Muscle layer of duodenum (tissue), 2 donors: ENCODE data around the gene DEGS2.

Experiments used
- H3K27ac ChIP-seq: one replicate; pipeline ENCODE4 v1.7.0; 2013; ENCODE audit warnings: mild to moderate bottlenecking, low read length
- H3K27me3 ChIP-seq: one replicate; pipeline ENCODE4 v1.7.0; 2013; ENCODE audit warnings: low read depth, mild to moderate bottlenecking, control low read depth, low read length
- H3K36me3 ChIP-seq, 2 donors: one replicate each; pipeline ENCODE4 v1.7.0; 2013; ENCODE audit warnings: low read length in 2 of 2, control low read depth in 1 of 2, mild to moderate bottlenecking in 1 of 2; ENCODE audit not compliant: insufficient read depth in 2 of 2, control insufficient read depth in 1 of 2
- H3K4me1 ChIP-seq, 2 donors: one replicate each; pipeline ENCODE4 v1.7.0; 2013; ENCODE audit warnings: low read length in 2 of 2, mild to moderate bottlenecking in 2 of 2, control low read depth in 1 of 2, moderate library complexity in 1 of 2; ENCODE audit not compliant: insufficient read depth in 2 of 2, control insufficient read depth in 1 of 2
- H3K4me3 ChIP-seq, 2 donors: one replicate each; pipeline ENCODE4 v1.7.0; 2013; ENCODE audit warnings: low read length in 2 of 2, low read depth in 1 of 2, mild to moderate bottlenecking in 1 of 2
- H3K9me3 ChIP-seq, 2 donors: one replicate each; pipeline ENCODE4 v1.7.0; 2013; ENCODE audit warnings: low read length in 2 of 2, control low read depth in 1 of 2, mild to moderate bottlenecking in 1 of 2; ENCODE audit not compliant: control insufficient read depth in 1 of 2
- donor health status: healthy.

The DEGS2 gene

GRCh38 chr14:100117633-100118395 is 41.6 kb downstream of the DEGS2 start:
- no peaks in the 10 kb centered on the region for H3K9me3 ChIP-seq
- H3K4me3 ChIP-seq: no peak overlapping the region
- no peak overlapping the region for H3K27ac ChIP-seq
- H3K4me1 ChIP-seq: no peaks in the 10 kb centered on the region
- H3K27me3 ChIP-seq: no peaks in the 10 kb centered on the region
- H3K36me3 ChIP-seq: peaks cover 3 to 5% of the 10 kb centered on the region in 2 donors

- Histone ChIP-seq H3K36me3 (peaks cover 3 to 5% of the 10 kb centered on the region in 2 donors), H3K27me3 (no peaks in the 10 kb centered on the region), H3K27ac (no peak overlapping the region), H3K4me1 (no peaks in the 10 kb centered on the region), H3K4me3 (no peak overlapping the region), H3K9me3 (no peaks in the 10 kb centered on the region)
Observed at GRCh38 chr14:100117026-100117425, 42.4 kb downstream of the DEGS2 start.

GRCh38 chr14:100116134-100116533 is 43.3 kb downstream of the DEGS2 start:
- H3K27me3 ChIP-seq: no peaks in the 10 kb centered on the region
- no peaks in the 10 kb centered on the region for H3K9me3 ChIP-seq
- peaks cover 3 to 5% of the 10 kb centered on the region in 2 donors for H3K36me3 ChIP-seq
- no peak overlapping the region for H3K27ac ChIP-seq
- no peak overlapping the region for H3K4me3 ChIP-seq
- H3K4me1 ChIP-seq: no peaks in the 10 kb centered on the region

GRCh38 chr14:100115726-100116125 is 43.7 kb downstream of the DEGS2 start:
- Histone ChIP-seq H3K4me3 (no peak overlapping the region), H3K9me3 (no peaks in the 10 kb centered on the region), H3K4me1 (no peaks in the 10 kb centered on the region), H3K36me3 (peaks cover 3 to 5% of the 10 kb centered on the region in 2 donors), H3K27me3 (no peaks in the 10 kb centered on the region), H3K27ac (no peak overlapping the region)

- H3K27ac ChIP-seq: no peak overlapping the region
- H3K4me1 ChIP-seq: no peaks in the 10 kb centered on the region
- no peak overlapping the region for H3K4me3 ChIP-seq
- no peaks in the 10 kb centered on the region for H3K27me3 ChIP-seq
- peaks cover 3 to 7% of the 10 kb centered on the region in 2 donors for H3K36me3 ChIP-seq
- no peaks in the 10 kb centered on the region for H3K9me3 ChIP-seq
Observed at GRCh38 chr14:100115236-100115635, 44.2 kb downstream of the DEGS2 start.

GRCh38 chr14:100114109-100114765 is 45.2 kb downstream of the DEGS2 start:
- Histone ChIP-seq H3K36me3 (peaks cover 3 to 9% of the 10 kb centered on the region in 2 donors), H3K4me1 (no peaks in the 10 kb centered on the region)

GRCh38 chr14:100111931-100112704 is 47.3 kb downstream of the DEGS2 start:
- H3K9me3 ChIP-seq: no peaks in the 10 kb centered on the region
- peaks cover 3 to 4% of the 10 kb centered on the region in 2 donors for H3K36me3 ChIP-seq
- H3K27me3 ChIP-seq: no peaks in the 10 kb centered on the region
- H3K27ac ChIP-seq: no peak overlapping the region
- peaks cover 0 to 9% of the 10 kb centered on the region in 2 donors for H3K4me1 ChIP-seq
- H3K4me3 ChIP-seq: no peak overlapping the region

More at GRCh38 chr14:100114109-100114765, 45.2 kb downstream of the DEGS2 start:
- Histone ChIP-seq H3K9me3 (no peaks in the 10 kb centered on the region), H3K27ac (no peak overlapping the region), H3K4me3 (no peak overlapping the region), H3K27me3 (no peaks in the 10 kb centered on the region)

- H3K9me3 ChIP-seq: no peaks in the 10 kb centered on the region
- peaks cover 4 to 6% of the 10 kb centered on the region in 2 donors for H3K36me3 ChIP-seq
- no peak overlapping the region for H3K27ac ChIP-seq
- H3K4me3 ChIP-seq: no peak overlapping the region
- peaks cover 0 to 18% of the 10 kb centered on the region in 2 donors for H3K4me1 ChIP-seq
- no peaks in the 10 kb centered on the region for H3K27me3 ChIP-seq
Observed at GRCh38 chr14:100110816-100111215, 48.6 kb downstream of the DEGS2 start.

GRCh38 chr14:100109594-100109955 is 49.9 kb downstream of the DEGS2 start:
- Histone ChIP-seq H3K9me3 (no peaks in the 10 kb centered on the region), H3K36me3 (peaks cover 3 to 4% of the 10 kb centered on the region in 2 donors), H3K27me3 (no peaks in the 10 kb centered on the region), H3K4me3 (no peak overlapping the region), H3K4me1 (peaks cover under 1 to 31% of the 10 kb centered on the region in 2 donors), H3K27ac (no peak overlapping the region)

GRCh38 chr14:100108840-100109593 is 50.4 kb downstream of the DEGS2 start:
- Histone ChIP-seq H3K27me3 (no peaks in the 10 kb centered on the region), H3K4me1 (peaks cover 5 to 36% of the 10 kb centered on the region in 2 donors), H3K27ac (no peak overlapping the region), H3K9me3 (no peaks in the 10 kb centered on the region), H3K36me3 (peaks cover 3 to 4% of the 10 kb centered on the region in 2 donors), H3K4me3 (no peak overlapping the region)
